RWPE2 (cell line): ENCODE data around the gene HADH.

ENCODE experiments used
- ATAC-seq: fragments of 200-7000 bp; cut with Tn5 transposase; 3 replicates; pipeline ENCODE4 v1.9.1; 2021; ENCODE audit warnings: low read depth
- DNase-seq: peaks from one replicate; pipeline ENCODE4 v3.0.0-alpha.2; 2020; ENCODE audit warnings: low spot score
- H3K27ac ChIP-seq: fragments of 450-650 bp; 2 replicates; pipeline ENCODE4 v1.5.1; 2017; ENCODE audit warnings: mild to moderate bottlenecking; ENCODE audit not compliant: poor library complexity, severe bottlenecking
- H3K27me3 ChIP-seq: fragments of 250-450 bp; sonication (Bioruptor Pico); 2 replicates; pipeline ENCODE4 v1.5.1; 2021; ENCODE audit warnings: mild to moderate bottlenecking, moderate library complexity; ENCODE audit not compliant: insufficient read depth, poor library complexity, severe bottlenecking
- H3K36me3 ChIP-seq: fragments of 250-450 bp; sonication (Bioruptor Pico); 2 replicates; pipeline ENCODE4 v1.5.1; 2020; ENCODE audit warnings: low read depth, mild to moderate bottlenecking, moderate library complexity
- H3K4me1 ChIP-seq: fragments of 250-450 bp; sonication (Bioruptor Pico); 2 replicates; pipeline ENCODE4 v1.5.1; 2021; ENCODE audit warnings: mild to moderate bottlenecking, moderate library complexity; ENCODE audit not compliant: insufficient read depth, poor library complexity, severe bottlenecking
- H3K4me3 ChIP-seq: fragments of 250-450 bp; sonication (Bioruptor Pico); 2 replicates; pipeline ENCODE4 v1.5.1; 2021; ENCODE audit warnings: mild to moderate bottlenecking, moderate library complexity; ENCODE audit not compliant: severe bottlenecking
- H3K9me3 ChIP-seq: fragments of 250-450 bp; sonication (Bioruptor Pico); 2 replicates; pipeline ENCODE4 v1.5.1; 2021; ENCODE audit warnings: mild to moderate bottlenecking, moderate library complexity; ENCODE audit not compliant: severe bottlenecking
- CTCF ChIP-seq: fragments of 450-650 bp; IDR thresholded peaks from one replicate; pipeline ENCODE4 v1.5.1; 2017; ENCODE audit warnings: mild to moderate bottlenecking, moderate library complexity; ENCODE audit not compliant: poor library complexity, severe bottlenecking

Gene HADH

GRCh38 chr4:108024878-108025165 is 35.1 kb downstream of the HADH start:
- H3K9me3 ChIP-seq: no peaks in the 10 kb centered on the region
- no peak overlapping the region for H3K27ac ChIP-seq
- H3K4me3 ChIP-seq: no peak overlapping the region
- ATAC-seq (no peak), DNase-seq (no peak)
- no peaks in the 10 kb centered on the region for H3K27me3 ChIP-seq
- H3K36me3 ChIP-seq: peaks cover 28% of the 10 kb centered on the region
- TF ChIP-seq CTCF: no peak
- H3K4me1 ChIP-seq: no peaks in the 10 kb centered on the region

- Histone ChIP-seq H3K9me3 (no peaks in the 10 kb centered on the region), H3K27ac (no peak overlapping the region), H3K4me3 (no peak overlapping the region), H3K36me3 (peaks cover 13% of the 10 kb centered on the region), H3K27me3 (no peaks in the 10 kb centered on the region), H3K4me1 (no peaks in the 10 kb centered on the region)
- no peak for DNase-seq
- ATAC-seq: no peak
- TF ChIP-seq CTCF: no peak
These were observed 39.5 kb downstream of the HADH start for GRCh38 chr4:108029016-108029720.

- no peaks in the 10 kb centered on the region for H3K27me3 ChIP-seq
- TF ChIP-seq CTCF: no peak
- no peaks in the 10 kb centered on the region for H3K4me1 ChIP-seq
- DNase-seq: no peak
- peaks cover 8% of the 10 kb centered on the region for H3K36me3 ChIP-seq
- no peak for ATAC-seq
- no peak overlapping the region for H3K27ac ChIP-seq
- H3K9me3 ChIP-seq: no peaks in the 10 kb centered on the region
- no peak overlapping the region for H3K4me3 ChIP-seq
These were observed 40.0 kb downstream of the HADH start for GRCh38 chr4:108029731-108030130.

GRCh38 chr4:108030332-108030731 is 40.6 kb downstream of the HADH start:
- Histone ChIP-seq H3K27me3 (no peaks in the 10 kb centered on the region), H3K9me3 (no peaks in the 10 kb centered on the region), H3K27ac (no peak overlapping the region), H3K4me1 (no peaks in the 10 kb centered on the region), H3K4me3 (no peak overlapping the region), H3K36me3 (peaks cover 3% of the 10 kb centered on the region; the same call in 1 of the 2 replicates)
- peak; percentile 41; the same call in 2 of the 3 replicates for ATAC-seq
- no peak for DNase-seq
- no peak for TF ChIP-seq CTCF

- DNase-seq (no peak), ATAC-seq (no peak)
- no peak overlapping the region for H3K4me3 ChIP-seq
- TF ChIP-seq CTCF: no peak
- H3K27me3 ChIP-seq: no peaks in the 10 kb centered on the region
- no peaks in the 10 kb centered on the region for H3K9me3 ChIP-seq
- no peaks in the 10 kb centered on the region for H3K4me1 ChIP-seq
- no peak overlapping the region for H3K27ac ChIP-seq
- H3K36me3 ChIP-seq: 0 out of 2 replicates have a peak, but pooled peaks cover 3% of the 10 kb centered on the region
These were observed 41.9 kb downstream of the HADH start for GRCh38 chr4:108031427-108032083.
